ENCODE measurements around the gene KCNK4. TPM values are rescaled to one million over a fixed set of nuclear protein-coding genes. Genes with fewer than 3 reads are reported as not detected.

Gene KCNK4
- total and polyA plus RNA-seq, 12 donors: 0.10 to 0.54 TPM; not detected in 10

DNA sequence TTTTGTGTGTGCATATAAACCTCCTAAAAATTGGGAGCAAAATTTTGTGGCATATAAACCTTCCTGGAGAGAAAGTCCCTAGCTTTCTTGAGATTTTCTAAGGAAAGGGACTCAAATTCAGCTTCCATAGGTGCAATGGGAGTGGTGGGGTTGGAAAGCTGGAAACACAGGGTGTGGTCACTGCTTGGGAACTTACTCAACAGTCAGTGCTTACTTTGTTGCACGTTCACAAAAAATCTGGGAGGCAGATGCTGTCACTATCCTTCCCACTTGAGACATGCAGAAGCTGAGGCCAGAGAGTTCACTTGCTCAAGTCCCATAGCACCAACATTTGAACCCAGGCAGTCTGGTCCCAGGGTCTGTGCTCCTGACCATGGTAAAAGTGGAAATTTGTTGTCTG is 5.1 kb downstream of the KCNK4 start:
- no peaks in the 10 kb centered on the region for H3K36me3 ChIP-seq (replicated peaks in 1 of 2)
- H3K9me3 ChIP-seq (replicated peaks in 1 of 3): no peaks in the 10 kb centered on the region
- no peak for TF ChIP-seq CTCF (IDR thresholded peaks at IDR 0.05)
- TF ChIP-seq POLR2A (IDR thresholded peaks at IDR 0.05): no peak
- peaks cover 59% of the 10 kb centered on the region for H3K27me3 ChIP-seq
- no peak overlapping the region for H3K4me3 ChIP-seq
- no peak for DNase-seq
- intact Hi-C loops (cut with DNase I): loop anchor here in 1 of 2 donors (5.0 to 10.0 kb wide), 2 partner anchors 89 to 291 kb away; partner anchors contain the start of gene FERMT3
- no peak overlapping the region for H3K27ac ChIP-seq
- peaks cover 20 to 34% of the 10 kb centered on the region in 2 donors for H3K4me1 ChIP-seq (replicated peaks in 1 of 2)
- 50 to 90% (median 61%) methylated on average over 1 of the region's 1 CpG for WGBS, 4 donors

DNA sequence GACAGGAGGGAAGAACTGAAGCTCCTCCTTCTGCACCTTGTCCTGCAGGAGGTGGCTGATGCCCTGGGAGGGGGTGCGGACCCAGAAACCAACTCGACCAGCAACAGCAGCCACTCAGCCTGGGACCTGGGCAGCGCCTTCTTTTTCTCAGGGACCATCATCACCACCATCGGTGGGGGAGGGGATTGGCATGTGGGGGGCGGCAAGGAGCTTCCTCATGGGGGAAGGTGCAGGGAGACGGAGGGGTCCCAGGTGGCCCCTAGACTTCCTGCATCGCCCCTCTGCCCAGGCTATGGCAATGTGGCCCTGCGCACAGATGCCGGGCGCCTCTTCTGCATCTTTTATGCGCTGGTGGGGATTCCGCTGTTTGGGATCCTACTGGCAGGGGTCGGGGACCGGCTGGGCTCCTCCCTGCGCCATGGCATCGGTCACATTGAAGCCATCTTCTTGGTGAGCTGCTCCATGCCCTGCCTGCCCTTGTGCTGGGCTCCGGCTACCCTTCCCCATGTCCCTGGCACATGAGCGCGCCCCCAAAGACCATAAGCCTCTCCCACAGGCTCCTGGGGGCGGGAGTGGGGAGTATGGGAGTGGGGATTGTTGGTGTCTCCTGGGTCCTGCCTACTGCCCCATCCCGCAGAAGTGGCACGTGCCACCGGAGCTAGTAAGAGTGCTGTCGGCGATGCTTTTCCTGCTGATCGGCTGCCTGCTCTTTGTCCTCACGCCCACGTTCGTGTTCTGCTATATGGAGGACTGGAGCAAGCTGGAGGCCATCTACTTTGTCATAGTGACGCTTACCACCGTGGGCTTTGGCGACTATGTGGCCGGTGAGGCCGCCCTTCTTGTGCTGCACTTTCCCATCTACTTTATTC is 6.0 kb downstream of the KCNK4 start:
- no peak for DNase-seq
- no peak overlapping the region for H3K27ac ChIP-seq

DNA sequence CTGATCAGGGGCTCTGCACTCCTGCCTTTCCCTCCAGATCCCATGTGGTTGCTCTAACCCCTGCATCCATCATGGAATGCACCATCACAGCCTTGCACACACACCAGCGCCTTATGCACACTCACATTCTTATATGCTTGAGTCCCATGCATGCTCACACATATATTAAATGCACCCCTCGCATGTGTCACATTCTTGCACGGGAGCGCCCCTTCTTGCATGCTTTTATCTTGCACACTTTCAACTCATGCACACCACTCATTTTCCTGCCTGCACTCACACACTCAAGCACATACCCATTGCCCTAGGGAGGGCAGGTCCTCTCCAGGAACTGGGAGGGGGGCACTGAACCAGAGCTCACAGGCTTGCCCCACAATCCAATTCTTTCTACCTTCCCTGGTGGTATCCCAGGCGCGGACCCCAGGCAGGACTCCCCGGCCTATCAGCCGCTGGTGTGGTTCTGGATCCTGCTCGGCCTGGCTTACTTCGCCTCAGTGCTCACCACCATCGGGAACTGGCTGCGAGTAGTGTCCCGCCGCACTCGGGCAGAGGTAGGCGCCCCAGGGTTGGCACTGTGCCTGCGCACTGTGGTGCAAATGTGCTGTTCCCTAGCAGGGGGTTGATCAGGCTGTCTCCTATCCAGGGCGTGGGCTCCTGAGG is 6.7 kb downstream of the KCNK4 start:
- Histone ChIP-seq H3K27ac (no peak overlapping the region), H3K4me3 (no peak overlapping the region), H3K27me3 (peaks cover 43% of the 10 kb centered on the region), H3K36me3 (replicated peaks in 1 of 2) (no peaks in the 10 kb centered on the region), H3K4me1 (replicated peaks in 1 of 2) (peaks cover 20 to 25% of the 10 kb centered on the region in 2 donors), H3K9me3 (replicated peaks in 1 of 3) (no peaks in the 10 kb centered on the region)
- TF ChIP-seq CTCF (IDR thresholded peaks at IDR 0.05) (no peak), POLR2A (IDR thresholded peaks at IDR 0.05) (no peak)
- intact Hi-C loops (cut with DNase I): loop anchor here in 1 of 2 donors (5.0 to 10.0 kb wide), 2 partner anchors 91 to 293 kb away; partner anchors contain the start of gene FERMT3
- DNase-seq: no peak
- 56 to 62% (median 59%) methylated on average over 16 to 18 of the region's 18 CpGs for whole genome bisulfite sequencing, 4 donors

More for the DNA sequence above, 6.0 kb downstream of the KCNK4 start:
- Histone ChIP-seq H3K4me3 (no peak overlapping the region), H3K27me3 (peaks cover 50% of the 10 kb centered on the region), H3K4me1 (replicated peaks in 1 of 2) (peaks cover 20 to 31% of the 10 kb centered on the region in 2 donors), H3K9me3 (replicated peaks in 1 of 3) (no peaks in the 10 kb centered on the region), H3K36me3 (replicated peaks in 1 of 2) (no peaks in the 10 kb centered on the region)
- TF ChIP-seq POLR2A (IDR thresholded peaks at IDR 0.05) (no peak), CTCF (IDR thresholded peaks at IDR 0.05) (no peak)
- intact Hi-C loops (cut with DNase I): loop anchor here in 1 of 2 donors (5.0 to 10.0 kb wide), 2 partner anchors 90 to 292 kb away; partner anchors contain the start of gene FERMT3
- WGBS, 4 donors: 17 to 22% (median 20%) methylated on average over 11 to 34 of the region's 34 CpGs

All from adrenal gland (tissue), 12 donors.